ENCODE measurements around the gene YJEFN3.

DNA sequence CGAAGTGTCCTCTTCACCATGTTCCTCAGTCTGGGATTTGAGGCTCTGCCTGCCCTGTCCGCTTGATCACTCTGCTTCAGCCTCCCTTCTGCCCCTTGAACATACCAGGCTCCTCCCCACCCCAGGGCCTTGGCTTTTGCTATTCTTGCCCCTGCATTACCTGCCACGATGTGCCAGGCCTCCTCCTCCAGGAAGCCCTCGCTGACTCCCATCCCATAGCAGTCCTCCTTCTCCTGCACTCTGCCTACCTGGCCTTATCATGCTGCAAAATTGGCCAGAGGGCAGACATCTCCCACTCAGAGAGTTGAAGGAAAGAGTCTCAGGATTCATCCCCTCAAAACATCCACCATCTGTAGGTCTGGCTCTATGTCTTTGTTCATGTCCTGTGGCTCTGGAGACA is 2.2 kb downstream of the YJEFN3 start:
- TF ChIP-seq POLR2A (IDR thresholded peaks at IDR 0.05), result no peak
- TF ChIP-seq, protein P1, sequence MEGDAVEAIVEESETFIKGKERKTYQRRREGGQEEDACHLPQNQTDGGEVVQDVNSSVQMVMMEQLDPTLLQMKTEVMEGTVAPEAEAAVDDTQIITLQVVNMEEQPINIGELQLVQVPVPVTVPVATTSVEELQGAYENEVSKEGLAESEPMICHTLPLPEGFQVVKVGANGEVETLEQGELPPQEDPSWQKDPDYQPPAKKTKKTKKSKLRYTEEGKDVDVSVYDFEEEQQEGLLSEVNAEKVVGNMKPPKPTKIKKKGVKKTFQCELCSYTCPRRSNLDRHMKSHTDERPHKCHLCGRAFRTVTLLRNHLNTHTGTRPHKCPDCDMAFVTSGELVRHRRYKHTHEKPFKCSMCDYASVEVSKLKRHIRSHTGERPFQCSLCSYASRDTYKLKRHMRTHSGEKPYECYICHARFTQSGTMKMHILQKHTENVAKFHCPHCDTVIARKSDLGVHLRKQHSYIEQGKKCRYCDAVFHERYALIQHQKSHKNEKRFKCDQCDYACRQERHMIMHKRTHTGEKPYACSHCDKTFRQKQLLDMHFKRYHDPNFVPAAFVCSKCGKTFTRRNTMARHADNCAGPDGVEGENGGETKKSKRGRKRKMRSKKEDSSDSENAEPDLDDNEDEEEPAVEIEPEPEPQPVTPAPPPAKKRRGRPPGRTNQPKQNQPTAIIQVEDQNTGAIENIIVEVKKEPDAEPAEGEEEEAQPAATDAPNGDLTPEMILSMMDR (IDR thresholded peaks at IDR 0.05), result no peak

Data from esophagus squamous epithelium (tissue), 4 donors.